HG02884 (cell line): ENCODE data around the gene VWF.

Experiments used
- ATAC-seq: cut with Tn5 transposase; IDR thresholded peaks from one replicate; pipeline ENCODE4 v1.9.1; 2021; ENCODE audit warnings: mild to moderate bottlenecking, moderate library complexity; ENCODE audit not compliant: unreplicated experiment

Gene VWF

DNA sequence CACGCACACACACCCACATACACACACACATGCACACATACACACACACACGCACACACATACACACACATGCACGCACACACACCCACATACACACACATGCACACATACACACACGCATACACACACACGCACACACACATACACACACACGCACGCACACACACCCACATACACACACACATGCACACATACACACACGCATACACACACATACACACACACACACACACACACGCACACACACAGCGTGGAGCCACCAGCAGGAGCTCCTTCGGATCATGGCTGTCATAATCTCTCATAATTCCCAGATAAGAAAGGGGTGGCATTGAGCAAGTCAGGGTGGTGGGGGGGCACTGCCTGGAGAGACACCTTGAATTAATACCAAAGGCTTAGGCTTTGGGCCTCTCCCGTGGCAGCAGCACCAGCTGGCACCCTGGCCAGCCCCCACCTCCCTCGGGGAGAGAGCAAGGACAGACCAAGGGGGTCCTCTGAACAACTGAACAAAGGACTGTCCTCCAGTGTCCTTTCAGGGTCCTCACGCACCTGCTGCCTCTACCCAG is 201.3 kb downstream of the VWF start:
- no peak for ATAC-seq

DNA sequence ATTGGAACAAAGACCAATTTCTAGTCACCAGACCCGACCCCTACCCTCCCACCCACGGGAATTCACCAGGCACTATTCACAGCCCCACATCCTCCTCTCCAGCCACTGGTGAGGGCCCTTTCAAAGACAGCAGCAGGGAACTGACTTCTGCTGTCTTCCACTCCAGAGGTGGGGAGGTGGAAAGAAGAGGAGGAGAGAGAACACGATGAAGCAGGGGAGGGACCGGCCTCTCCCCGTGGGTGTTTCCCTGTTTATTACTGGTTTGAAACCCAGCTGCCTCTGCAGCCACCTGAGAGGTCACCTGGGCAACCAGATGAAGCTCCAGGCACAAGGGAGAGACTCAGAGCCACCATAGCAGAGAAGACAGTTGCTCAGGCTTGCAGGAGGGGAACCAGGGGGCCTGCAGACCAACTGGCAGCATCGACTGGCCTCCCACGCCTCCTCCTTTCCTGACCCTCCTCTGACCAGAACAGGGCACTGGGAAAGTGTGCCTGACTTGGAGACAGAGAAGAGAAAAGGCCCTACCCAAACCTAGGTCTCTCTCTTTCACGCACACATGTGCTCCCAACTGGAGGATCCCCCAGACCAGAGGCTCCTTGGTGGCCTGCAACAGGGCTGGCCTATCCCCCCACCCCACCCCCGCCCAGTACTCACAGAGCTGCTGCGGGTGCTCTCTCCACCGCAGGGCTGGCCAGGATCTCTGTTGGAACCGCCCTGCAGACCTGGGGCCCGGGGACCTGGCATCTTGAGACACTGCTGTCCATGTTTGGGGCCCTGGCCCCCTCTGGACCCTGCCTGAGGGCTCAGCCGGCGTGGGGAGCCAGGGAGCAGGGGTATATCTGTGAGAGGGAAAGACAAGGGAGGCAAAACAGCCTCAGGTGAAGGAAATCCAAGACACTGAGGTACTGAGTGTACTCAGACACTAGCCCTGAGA is 202.2 kb downstream of the VWF start:
- no peak for ATAC-seq

- no peak for ATAC-seq
Measured at GRCh38 chr12:5921027-5921909, 203.2 kb downstream of the VWF start.

- no peak for ATAC-seq
Measured at GRCh38 chr12:5916785-5917290, 207.6 kb downstream of the VWF start.

DNA sequence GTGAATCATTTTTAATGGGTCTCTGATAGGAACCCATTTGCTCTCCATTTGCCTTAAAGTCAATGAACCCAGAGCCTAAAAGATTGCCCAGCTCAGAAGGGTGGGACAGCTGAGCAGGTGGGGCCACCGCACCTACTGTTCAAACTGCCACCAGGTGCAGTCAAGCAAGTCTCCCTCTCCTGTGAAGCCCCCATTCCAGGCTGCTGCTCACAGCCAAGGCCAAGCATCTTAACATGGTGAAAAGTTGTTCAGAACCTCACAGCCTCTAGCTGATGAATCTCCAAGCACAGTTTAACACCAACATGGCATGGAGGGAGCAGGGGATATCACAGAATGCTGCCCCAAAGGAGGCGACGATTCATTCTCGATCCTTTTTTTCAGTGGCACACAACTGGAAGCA is 209.0 kb downstream of the VWF start:
- ATAC-seq = no peak

GRCh38 chr12:5914387-5915149 is 209.9 kb downstream of the VWF start:
- no peak for ATAC-seq

GRCh38 chr12:5913387-5913786 is 211.1 kb downstream of the VWF start:
- ATAC-seq = no peak

GRCh38 chr12:5912437-5913334 is 211.8 kb downstream of the VWF start:
- ATAC-seq = no peak

GRCh38 chr12:5912011-5912410 is 212.5 kb downstream of the VWF start:
- ATAC-seq = no peak

GRCh38 chr12:5910790-5911548 is 213.5 kb downstream of the VWF start:
- ATAC-seq = no peak

DNA sequence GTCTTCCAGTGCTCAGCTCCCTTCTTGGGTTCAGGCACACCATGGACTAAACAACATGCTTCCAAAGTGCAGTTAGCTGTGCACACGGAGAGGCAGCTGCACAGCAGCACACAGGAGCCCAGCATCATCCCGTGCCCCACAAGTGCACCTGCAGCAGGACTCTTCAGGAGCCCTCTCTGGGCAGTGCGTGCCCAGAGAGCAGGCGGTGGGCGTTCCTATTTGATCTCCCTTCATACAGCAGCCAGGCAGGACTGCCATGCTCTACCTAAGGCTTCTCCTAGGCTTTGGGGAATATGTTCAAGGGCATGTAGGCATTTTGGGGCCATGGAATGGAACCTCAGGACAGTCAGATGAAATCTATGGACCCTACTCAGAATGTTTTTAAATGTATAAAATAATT is 214.9 kb downstream of the VWF start:
- no peak for ATAC-seq

DNA sequence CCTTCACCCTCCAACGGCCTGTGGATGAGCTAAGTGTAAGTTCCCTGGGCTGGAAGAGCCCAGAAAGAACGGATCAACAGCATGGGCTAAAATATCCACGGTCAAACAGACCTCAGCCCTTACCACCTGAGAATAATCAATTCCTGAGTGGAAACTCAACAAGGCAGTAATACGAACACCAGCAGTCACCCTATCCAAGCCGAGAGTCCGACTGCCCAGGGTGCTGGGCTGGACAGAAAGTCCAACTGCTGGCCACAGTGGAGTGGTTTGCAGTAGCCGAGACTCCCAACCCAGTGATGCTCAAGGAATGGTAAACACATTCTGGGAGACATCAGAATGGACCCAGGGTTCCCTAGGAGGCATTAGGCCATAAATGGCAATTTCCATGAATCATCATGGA is 216.2 kb downstream of the VWF start:
- no peak for ATAC-seq

- no peak for ATAC-seq
Measured at GRCh38 chr12:5907807-5908206, 216.7 kb downstream of the VWF start.

- ATAC-seq = no peak
Measured at GRCh38 chr12:5905757-5906156, 218.7 kb downstream of the VWF start.

- ATAC-seq = no peak
Measured at GRCh38 chr12:5904969-5905368, 219.5 kb downstream of the VWF start.

GRCh38 chr12:5904441-5904840 is 220.0 kb downstream of the VWF start:
- ATAC-seq = no peak

GRCh38 chr12:5902736-5903135 is 221.7 kb downstream of the VWF start:
- ATAC-seq = no peak

GRCh38 chr12:5901416-5901815 is 223.1 kb downstream of the VWF start:
- ATAC-seq = no peak
